Spleen (tissue), 11 donors: ENCODE data around the gene CALML5. TPM values are rescaled to one million over a fixed set of nuclear protein-coding genes. Genes with fewer than 3 reads are reported as not detected.

Experiments
- DNase-seq: peaks from one replicate; pipeline ENCODE4 v3.0.0-alpha.2; 2020
- H3K27ac ChIP-seq, 8 donors: fragments of 200-600 bp; sonication (generic) in 7 of 8; 1 replicate in 4 of 8; 2 replicates in 4 of 8; pipeline versions ENCODE4 v1.5.0 to v1.8.0; 2016 to 2021; ENCODE audit warnings: inconsistent platforms in 4 of 8, mild to moderate bottlenecking in 4 of 8, moderate library complexity in 1 of 8
- H3K27me3 ChIP-seq, 7 donors: fragments of 200-600 bp; sonication (generic) in 6 of 7; replicated peaks in 1 of 7; 1 replicate in 4 of 7; 2 replicates in 3 of 7; pipeline versions ENCODE4 v1.5.0 to v1.8.0; 2016 to 2021; ENCODE audit warnings: inconsistent platforms in 3 of 7, mild to moderate bottlenecking in 1 of 7
- H3K36me3 ChIP-seq, 6 donors: fragments of 200-600 bp; sonication (generic) in 5 of 6; 1 replicate in 4 of 6; 2 replicates in 2 of 6; pipeline versions ENCODE4 v1.5.0 to v1.8.0; 2016 to 2021; ENCODE audit warnings: inconsistent platforms in 2 of 6
- H3K4me1 ChIP-seq, 6 donors: fragments of 200-600 bp; sonication (generic) in 5 of 6; 1 replicate in 3 of 6; 2 replicates in 3 of 6; pipeline versions ENCODE4 v1.5.0 to v1.8.0; 2016 to 2021; ENCODE audit warnings: inconsistent platforms in 3 of 6
- H3K4me3 ChIP-seq, 8 donors: fragments of 200-600 bp; sonication (generic) in 7 of 8; 1 replicate in 4 of 8; 2 replicates in 4 of 8; pipeline versions ENCODE4 v1.5.0 to v1.8.0; 2016 to 2021; ENCODE audit warnings: inconsistent platforms in 4 of 8, mild to moderate bottlenecking in 4 of 8, moderate library complexity in 2 of 8
- H3K9me3 ChIP-seq, 8 donors: fragments of 200-600 bp; sonication (generic) in 7 of 8; 1 replicate in 4 of 8; 2 replicates in 4 of 8; pipeline versions ENCODE4 v1.5.0 to v1.8.0; 2016 to 2021; ENCODE audit warnings: inconsistent platforms in 4 of 8
- CTCF ChIP-seq, 11 experiments: fragments of 200-600 bp in 7 of 11; fragments of 450-650 bp in 4 of 11; sonication (generic) in 4 of 11; IDR thresholded peaks in 8 of 11; conservative IDR thresholded peaks in 3 of 11; 1 replicate in 7 of 11; 2 replicates in 4 of 11; pipeline versions ENCODE4 v1.4.0 to v1.8.0; 2016 to 2021; ENCODE audit warnings: antibody characterized with exemption in 11 of 11, inconsistent platforms in 4 of 11, mild to moderate bottlenecking in 1 of 11
- POLR2A ChIP-seq, 3 donors: fragments of 450-650 bp; IDR thresholded peaks; one replicate each; pipeline ENCODE4 v1.5.1; 2017; ENCODE audit warnings: antibody characterized with exemption in 3 of 3, mild to moderate bottlenecking in 1 of 3
- POLR2AphosphoS5 ChIP-seq, 3 donors: sonication (generic); formaldehyde crosslinking; IDR thresholded peaks; one replicate each; pipeline ENCODE4 v1.5.1; 2017; ENCODE audit warnings: antibody characterized with exemption in 3 of 3
- WGBS, 5 donors: extraction: QIAGEN DNeasy Blood & Tissue Kit in 3 of 5; methylation state at CpG; one replicate each; pipeline versions ENCODE4 v1.1.5 to v1.1.7; 2013 to 2018; 5-methylcytosine and 5-hydroxymethylcytosine counted together
- intact Hi-C: fragments of 100-400 bp; cut with DNase I; formaldehyde crosslinking; loops from one replicate; pipeline ENCODE4 v1.15.0; 2023; ENCODE audit warnings: low total_unique reads
- polyA plus RNA-seq, 3 donors: library from polyadenylated mRNA; stranded (reverse); fragments of 200-250 nt; gene quantifications; one replicate each; pipeline ENCODE4 v1.2.1, GENCODE V29; 2013
- total RNA-seq, 7 donors: library from RNA; depleted of rRNA in 3 of 7; stranded (reverse); fragments of >200 nt in 3 of 7; fragmentation: NEBNext Ultra II Directional in 4 of 7; extraction: Animal tissue kit (Norgen Biotek cat#: 25700) in 4 of 7; gene quantifications; one replicate each; pipeline versions ENCODE4 v1.1.0 to v1.2.1, GENCODE V29; 2016 to 2021
- donor health status: healthy with polysubstance abuse.
- donor health status: DM: no; HTN: no; CAD: no; lungs with moderate emphysema.
- donor health status: DM: no; HTN: no; CAD: no.
- donor health status: Bipolar disorder and iron deficiency.
- donor health status: healthy.
- donor health status: DM: no; HTN: no; CAD: no.
- donor health status: DM: yes; HTN: yes; CAD: no.

Gene CALML5
- total and polyA plus RNA-seq, 10 donors, result 0.13 TPM; not detected in 9

GRCh38 chr10:5545011-5545410 is 45.6 kb upstream of the CALML5 start:
- TF ChIP-seq CTCF (IDR thresholded peaks at IDR 0.05 in 8 of 11, conservative IDR thresholded peaks at IDR 0.05 in 3 of 11) (no peak), POLR2A (IDR thresholded peaks at IDR 0.05) (no peak), POLR2AphosphoS5 (IDR thresholded peaks at IDR 0.05) (no peak)
- Histone ChIP-seq H3K27me3 (no peaks in the 10 kb centered on the region), H3K4me3 (no peak overlapping the region), H3K36me3 (no peaks in the 10 kb centered on the region), H3K4me1 (peaks cover 0 to 23% (median 11%) of the 10 kb centered on the region in 6 donors), H3K27ac (peak overlapping the region in 1 of 8 donors; percentile 41), H3K9me3 (peaks cover 4 to 36% (median 29%) of the 10 kb centered on the region in 8 donors)
- DNase-seq, result peak; percentile 28
- WGBS, 5 donors, result 53 to 90% (median 81%) methylated on average over 1 of the region's 1 CpG
- intact Hi-C loops, result no loop called here

GRCh38 chr10:5544216-5544805 is 44.9 kb upstream of the CALML5 start:
- Histone ChIP-seq H3K4me3 (no peak overlapping the region), H3K27me3 (no peaks in the 10 kb centered on the region), H3K9me3 (peaks cover 4 to 36% (median 29%) of the 10 kb centered on the region in 8 donors), H3K36me3 (no peaks in the 10 kb centered on the region), H3K4me1 (peaks cover 0 to 24% (median 11%) of the 10 kb centered on the region in 6 donors), H3K27ac (peak overlapping the region in 1 of 8 donors; percentile 41)
- TF ChIP-seq POLR2A (IDR thresholded peaks at IDR 0.05) (no peak), POLR2AphosphoS5 (IDR thresholded peaks at IDR 0.05) (no peak), CTCF (IDR thresholded peaks at IDR 0.05 in 8 of 11, conservative IDR thresholded peaks at IDR 0.05 in 3 of 11) (no peak)
- 45 to 75% (median 58%) methylated on average over 6 of the region's 6 CpGs for WGBS, 5 donors
- no peak for DNase-seq
- intact Hi-C loops, result no loop called here

GRCh38 chr10:5543623-5544022 is 44.3 kb upstream of the CALML5 start:
- no peaks in the 10 kb centered on the region for H3K27me3 ChIP-seq
- H3K4me3 ChIP-seq, result no peak overlapping the region
- peak overlapping the region in 1 of 8 donors; percentile 41 for H3K27ac ChIP-seq
- no peaks in the 10 kb centered on the region for H3K36me3 ChIP-seq
- 93 to 100% (median 97%) methylated on average over 1 of the region's 1 CpG for WGBS, 5 donors
- intact Hi-C loops, result no loop called here
- TF ChIP-seq CTCF (IDR thresholded peaks at IDR 0.05 in 8 of 11, conservative IDR thresholded peaks at IDR 0.05 in 3 of 11) (no peak), POLR2AphosphoS5 (IDR thresholded peaks at IDR 0.05) (no peak), POLR2A (IDR thresholded peaks at IDR 0.05) (no peak)
- H3K4me1 ChIP-seq, result peaks cover 0 to 23% (median 11%) of the 10 kb centered on the region in 6 donors
- peaks cover 4 to 36% (median 29%) of the 10 kb centered on the region in 8 donors for H3K9me3 ChIP-seq
- DNase-seq, result no peak

- H3K36me3 ChIP-seq, result no peaks in the 10 kb centered on the region
- no peak for TF ChIP-seq CTCF (IDR thresholded peaks at IDR 0.05 in 8 of 11, conservative IDR thresholded peaks at IDR 0.05 in 3 of 11)
- no peak for TF ChIP-seq POLR2AphosphoS5 (IDR thresholded peaks at IDR 0.05)
- TF ChIP-seq POLR2A (IDR thresholded peaks at IDR 0.05), result no peak
- no peak for DNase-seq
- peaks cover 0 to 8% (median 0%) of the 10 kb centered on the region in 6 donors for H3K4me1 ChIP-seq
- intact Hi-C loops, result no loop called here
- no peak overlapping the region for H3K4me3 ChIP-seq
- WGBS, 5 donors, result 94 to 100% (median 99%) methylated on average over 1 of the region's 1 CpG
- H3K9me3 ChIP-seq, result peaks cover 4 to 36% (median 29%) of the 10 kb centered on the region in 8 donors
- no peak overlapping the region for H3K27ac ChIP-seq
- H3K27me3 ChIP-seq, result no peaks in the 10 kb centered on the region
Observed at GRCh38 chr10:5542100-5542499, 42.7 kb upstream of the CALML5 start.
